Neuronal stem cell (in vitro differentiated cells): Measurements from ENCODE around the gene GPR39.
A peak's percentile ranks its signal among the peaks of the same experiment; 100 is the strongest.

Experiments used
- DNase-seq: peaks from one replicate; pipeline ENCODE4 v3.0.0-alpha.2; 2013; ENCODE audit warnings: low spot score
- H2AFZ ChIP-seq: one replicate; pipeline ENCODE4 v1.6.1; 2013; ENCODE audit warnings: mild to moderate bottlenecking, low read length, inconsistent platforms
- H2AK5ac ChIP-seq: 2 replicates; pipeline ENCODE4 v1.6.1; 2013; ENCODE audit warnings: low read depth, mild to moderate bottlenecking, inconsistent platforms, low read length, moderate library complexity, mixed read lengths
- H2BK120ac ChIP-seq: 2 replicates; pipeline ENCODE4 v1.6.1; 2013; ENCODE audit warnings: low read depth, mild to moderate bottlenecking, inconsistent platforms, low read length, moderate library complexity, mixed read lengths
- H2BK12ac ChIP-seq: one replicate; pipeline ENCODE4 v1.6.1; 2013; ENCODE audit warnings: low read length, inconsistent platforms
- H2BK15ac ChIP-seq: 2 replicates; pipeline ENCODE4 v1.6.1; 2013; ENCODE audit warnings: mild to moderate bottlenecking, low read length, inconsistent platforms, mixed read lengths
- H2BK5ac ChIP-seq: one replicate; pipeline ENCODE4 v1.6.1; 2013; ENCODE audit warnings: inconsistent platforms, mild to moderate bottlenecking, low read length, moderate library complexity
- H3K14ac ChIP-seq: one replicate; pipeline ENCODE4 v1.6.1; 2013; ENCODE audit warnings: low read length, inconsistent platforms
- H3K18ac ChIP-seq: 2 replicates; pipeline ENCODE4 v1.6.1; 2013; ENCODE audit warnings: low read length, inconsistent platforms
- H3K23ac ChIP-seq: 2 replicates; pipeline ENCODE4 v1.6.1; 2013; ENCODE audit warnings: low read depth, mild to moderate bottlenecking, mixed read lengths, low read length, inconsistent platforms; ENCODE audit not compliant: poor library complexity
- H3K27ac ChIP-seq: replicated peaks from 3 replicates; pipeline ENCODE4 v1.5.1; 2013; ENCODE audit warnings: low read length, inconsistent platforms
- H3K27me3 ChIP-seq, 3 experiments: 2 replicates each; pipeline ENCODE4 v1.6.1; 2013; ENCODE audit warnings: low read length in 3 of 3, mild to moderate bottlenecking in 2 of 3, inconsistent platforms in 1 of 3, low read depth in 1 of 3, mixed read lengths in 1 of 3, moderate library complexity in 1 of 3; ENCODE audit not compliant: control insufficient read depth in 3 of 3, insufficient read depth in 3 of 3
- H3K36me3 ChIP-seq, 2 donors: replicated peaks in 1 of 2; 2 replicates each; pipeline ENCODE4 v1.6.1; 2013; ENCODE audit warnings: low read length in 2 of 2; ENCODE audit not compliant: control insufficient read depth in 2 of 2, insufficient read depth in 2 of 2
- H3K4ac ChIP-seq: 2 replicates; pipeline ENCODE4 v1.6.1; 2013; ENCODE audit warnings: inconsistent platforms, mild to moderate bottlenecking, low read length, moderate library complexity
- H3K4me1 ChIP-seq, 2 donors: 1 replicate in 1 of 2; 2 replicates in 1 of 2; pipeline ENCODE4 v1.6.1; 2013; ENCODE audit warnings: low read length in 2 of 2, low read depth in 1 of 2; ENCODE audit not compliant: control insufficient read depth in 2 of 2, insufficient read depth in 1 of 2
- H3K4me2 ChIP-seq: one replicate; pipeline ENCODE4 v1.6.1; 2013; ENCODE audit warnings: mild to moderate bottlenecking, low read length, inconsistent platforms; ENCODE audit not compliant: insufficient read depth, poor library complexity, severe bottlenecking
- H3K4me3 ChIP-seq, 2 donors: 2 replicates each; pipeline ENCODE4 v1.5.1; 2013; ENCODE audit warnings: low read length in 2 of 2, mild to moderate bottlenecking in 2 of 2, inconsistent platforms in 1 of 2, moderate library complexity in 1 of 2
- H3K79me1 ChIP-seq: one replicate; pipeline ENCODE4 v1.6.1; 2013; ENCODE audit warnings: low read depth, mild to moderate bottlenecking, inconsistent platforms, low read length, moderate library complexity
- H3K9ac ChIP-seq: one replicate; pipeline ENCODE4 v1.6.1; 2013; ENCODE audit warnings: mild to moderate bottlenecking, low read depth, low read length, inconsistent platforms; ENCODE audit not compliant: poor library complexity
- H3K9me3 ChIP-seq, 2 donors: replicated peaks in 1 of 2; 2 replicates each; pipeline versions ENCODE3 to v1.6.1; 2013; ENCODE audit warnings: low read length in 2 of 2, mild to moderate bottlenecking in 2 of 2, inconsistent platforms in 1 of 2, low read depth in 1 of 2, mixed read lengths in 1 of 2, moderate library complexity in 1 of 2; ENCODE audit not compliant: control insufficient read depth in 2 of 2, insufficient read depth in 1 of 2
- H4K8ac ChIP-seq: one replicate; pipeline ENCODE4 v1.6.1; 2013; ENCODE audit warnings: low read depth, mild to moderate bottlenecking, inconsistent platforms, low read length, moderate library complexity
- H4K91ac ChIP-seq: one replicate; pipeline ENCODE4 v1.6.1; 2013; ENCODE audit warnings: low read length, low read depth, mild to moderate bottlenecking, inconsistent platforms; ENCODE audit not compliant: poor library complexity
- WGBS, 2 donors: extraction: QIAGEN DNeasy Blood & Tissue Kit; methylation state at CpG; one replicate each; pipeline ENCODE4 v1.1.7; 2013; ENCODE audit warnings: missing lambda C conversion rate in 2 of 2, mixed read lengths in 1 of 2; ENCODE audit not compliant: insufficient read length in 2 of 2, insufficient replicate concordance in 1 of 2; ENCODE audit errors: extremely low coverage in 2 of 2; 5-methylcytosine and 5-hydroxymethylcytosine counted together

GPR39 gene

DNA sequence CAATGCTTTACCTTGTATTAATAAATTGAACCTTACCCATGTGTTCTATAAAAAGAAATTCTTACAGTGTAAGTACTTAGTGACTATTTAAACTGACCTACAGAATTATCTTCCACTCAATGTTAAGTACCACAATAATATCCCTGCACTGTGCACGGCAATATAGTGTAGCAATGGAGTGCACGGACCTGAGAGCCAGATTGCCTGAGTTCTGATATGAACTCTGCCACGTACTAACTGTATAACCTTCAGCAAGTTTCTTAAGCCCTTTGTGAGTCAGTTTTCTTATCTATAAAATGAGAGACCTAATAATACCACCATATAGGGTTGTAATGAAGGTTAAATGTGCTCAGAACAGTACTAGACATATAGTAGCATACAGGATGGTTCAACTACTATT is 66.2 kb downstream of the GPR39 start:
- H3K4me1 ChIP-seq, result no peaks in the 10 kb centered on the region
- no peaks in the 10 kb centered on the region for H3K9me3 ChIP-seq
- no CpG with 5 or more reads among the region's 3 CpGs for WGBS, 2 donors
- no peak overlapping the region for H4K8ac ChIP-seq
- no peaks in the 10 kb centered on the region for H3K79me1 ChIP-seq
- no peak overlapping the region for H2BK15ac ChIP-seq
- no peak overlapping the region for H2BK120ac ChIP-seq
- H2AFZ ChIP-seq, result no peak overlapping the region
- no peaks in the 10 kb centered on the region for H3K36me3 ChIP-seq
- H3K14ac ChIP-seq, result no peak overlapping the region
- no peak overlapping the region for H2AK5ac ChIP-seq
- DNase-seq, result no peak
- H2BK5ac ChIP-seq, result no peak overlapping the region
- no peak overlapping the region for H4K91ac ChIP-seq
- no peak overlapping the region for H3K23ac ChIP-seq
- H3K4ac ChIP-seq, result no peak overlapping the region
- H3K4me3 ChIP-seq, result no peak overlapping the region
- H3K9ac ChIP-seq, result no peak overlapping the region
- H3K27me3 ChIP-seq, result peaks cover 0 to 4% (median 0%) of the 10 kb centered on the region in 3 experiments
- H3K27ac ChIP-seq, result no peak overlapping the region
- no peak overlapping the region for H2BK12ac ChIP-seq
- H3K4me2 ChIP-seq, result no peak overlapping the region
- no peak overlapping the region for H3K18ac ChIP-seq

DNA sequence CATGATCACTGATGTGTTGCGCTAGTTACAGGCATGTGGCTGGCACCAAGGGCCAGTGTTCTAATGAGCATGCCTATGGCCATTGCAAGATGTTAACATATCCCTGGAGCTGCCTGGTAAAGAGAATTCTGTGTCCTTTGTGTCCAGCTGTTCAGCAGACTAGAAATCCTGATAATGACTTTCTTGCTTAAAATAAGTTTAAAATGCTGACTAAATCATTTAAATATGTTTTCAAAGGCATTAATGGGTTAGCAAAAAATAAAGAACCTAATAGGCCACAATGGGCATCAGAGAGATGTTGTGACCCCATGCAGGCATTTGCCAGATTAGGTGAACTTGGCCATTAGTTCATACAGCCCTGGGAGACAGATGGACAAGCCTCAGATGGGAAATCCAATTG is 67.5 kb downstream of the GPR39 start:
- no peaks in the 10 kb centered on the region for H3K79me1 ChIP-seq
- H2AK5ac ChIP-seq, result no peak overlapping the region
- no peak overlapping the region for H3K4ac ChIP-seq
- no peak overlapping the region for H2BK120ac ChIP-seq
- H3K9ac ChIP-seq, result no peak overlapping the region
- H2BK12ac ChIP-seq, result no peak overlapping the region
- H4K91ac ChIP-seq, result no peak overlapping the region
- H3K4me3 ChIP-seq, result no peak overlapping the region
- no peaks in the 10 kb centered on the region for H3K9me3 ChIP-seq
- H2BK5ac ChIP-seq, result no peak overlapping the region
- no peak for DNase-seq
- no peak overlapping the region for H3K23ac ChIP-seq
- H3K14ac ChIP-seq, result no peak overlapping the region
- no peaks in the 10 kb centered on the region for H3K4me1 ChIP-seq
- peaks cover 0 to 4% (median 0%) of the 10 kb centered on the region in 3 experiments for H3K27me3 ChIP-seq
- no peak overlapping the region for H2BK15ac ChIP-seq
- no peak overlapping the region for H3K27ac ChIP-seq
- H3K36me3 ChIP-seq, result no peaks in the 10 kb centered on the region
- H3K4me2 ChIP-seq, result no peak overlapping the region
- no CpG with 5 or more reads among the region's 1 CpG for WGBS, 2 donors
- H4K8ac ChIP-seq, result no peak overlapping the region
- H3K18ac ChIP-seq, result no peak overlapping the region
- H2AFZ ChIP-seq, result no peak overlapping the region

DNA sequence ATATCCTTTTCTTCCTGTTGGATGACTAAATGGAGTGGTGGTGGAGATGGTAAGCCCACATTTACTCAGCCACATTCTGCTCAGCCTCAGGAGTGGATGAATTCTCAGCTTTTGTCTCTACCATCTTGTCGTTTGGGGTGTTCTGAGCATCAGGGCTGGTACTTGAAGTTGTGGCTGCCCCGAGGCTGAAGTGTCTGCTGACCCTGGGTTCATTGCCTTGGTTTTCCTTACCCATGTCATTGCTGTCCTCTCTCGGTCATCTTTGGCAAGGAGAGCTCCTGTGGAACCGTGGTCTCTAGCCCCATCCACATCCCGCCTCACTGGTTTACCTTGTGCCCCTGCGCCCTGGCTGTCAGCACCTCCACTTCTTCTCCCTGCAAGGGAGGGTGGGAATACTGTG is 71.9 kb downstream of the GPR39 start:
- no peak overlapping the region for H3K14ac ChIP-seq
- H3K18ac ChIP-seq, result no peak overlapping the region
- H3K36me3 ChIP-seq, result no peaks in the 10 kb centered on the region
- H3K9me3 ChIP-seq, result no peaks in the 10 kb centered on the region
- H2BK12ac ChIP-seq, result no peak overlapping the region
- no peak overlapping the region for H3K9ac ChIP-seq
- H2AK5ac ChIP-seq, result no peak overlapping the region
- no peaks in the 10 kb centered on the region for H3K4me1 ChIP-seq
- H3K23ac ChIP-seq, result no peak overlapping the region
- no peak overlapping the region for H2BK120ac ChIP-seq
- no peak overlapping the region for H3K4ac ChIP-seq
- no peak overlapping the region for H2BK15ac ChIP-seq
- peaks cover 0 to 13% (median 0%) of the 10 kb centered on the region in 3 experiments for H3K27me3 ChIP-seq
- no peak overlapping the region for H3K4me2 ChIP-seq
- H3K27ac ChIP-seq, result no peak overlapping the region
- no peak overlapping the region for H4K8ac ChIP-seq
- H4K91ac ChIP-seq, result no peak overlapping the region
- H3K4me3 ChIP-seq, result no peak overlapping the region
- H2AFZ ChIP-seq, result no peak overlapping the region
- DNase-seq, result no peak
- WGBS, 2 donors, result no CpG with 5 or more reads among the region's 6 CpGs
- H3K79me1 ChIP-seq, result peaks cover 2% of the 10 kb centered on the region
- H2BK5ac ChIP-seq, result no peak overlapping the region

DNA sequence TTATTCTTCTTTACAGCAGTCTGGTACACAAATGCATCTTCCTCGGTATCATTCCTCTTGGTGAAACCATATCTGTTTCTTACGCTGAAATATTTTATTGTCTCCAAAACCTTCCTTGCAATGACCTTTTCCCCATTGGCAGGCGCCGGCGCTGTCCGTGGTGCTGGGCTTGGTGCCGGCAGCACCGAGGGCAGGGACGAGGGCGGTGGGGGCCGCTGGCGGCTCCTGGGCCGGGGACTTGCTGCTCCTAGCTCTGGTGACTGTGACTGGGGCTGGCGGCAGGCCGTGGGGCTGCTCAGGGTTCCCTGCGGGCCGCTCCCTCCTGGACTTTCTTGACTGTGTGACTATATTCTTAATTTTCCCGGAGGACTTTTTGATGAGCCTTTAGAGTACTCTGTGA is 72.5 kb downstream of the GPR39 start:
- Histone ChIP-seq H3K36me3 (no peaks in the 10 kb centered on the region), H3K79me1 (peaks cover 2% of the 10 kb centered on the region), H3K9ac (no peak overlapping the region), H3K9me3 (no peaks in the 10 kb centered on the region), H3K4me2 (no peak overlapping the region), H3K4me3 (no peak overlapping the region), H4K91ac (no peak overlapping the region), H3K14ac (no peak overlapping the region), H2AK5ac (no peak overlapping the region), H3K27ac (no peak overlapping the region), H3K18ac (no peak overlapping the region), H4K8ac (no peak overlapping the region), H3K23ac (no peak overlapping the region), H2AFZ (no peak overlapping the region), H3K27me3 (peaks cover 0 to 13% (median 0%) of the 10 kb centered on the region in 3 experiments), H2BK15ac (no peak overlapping the region), H3K4me1 (no peaks in the 10 kb centered on the region), H2BK5ac (no peak overlapping the region), H2BK12ac (no peak overlapping the region), H3K4ac (no peak overlapping the region), H2BK120ac (no peak overlapping the region)
- DNase-seq, result peak; percentile 61
- no CpG with 5 or more reads among the region's 18 CpGs for WGBS, 2 donors
